Osteocyte (in vitro differentiated cells): Measurements from ENCODE around the gene METTL24. TPM values are rescaled to one million over a fixed set of nuclear protein-coding genes. Genes with fewer than 3 reads are reported as not detected.

Experiments used
- DNase-seq: peaks from one replicate; pipeline ENCODE4 v3.0.0; 2021; ENCODE audit warnings: mixed read lengths; ENCODE audit not compliant: unreplicated experiment; ENCODE audit errors: extremely low spot score
- H3K27ac Mint-ChIP-seq: one replicate; pipeline ENCODE4 v1.8.0; 2021; ENCODE audit warnings: mild to moderate bottlenecking, mixed read lengths; ENCODE audit not compliant: unreplicated experiment
- H3K27me3 Mint-ChIP-seq: one replicate; pipeline ENCODE4 v1.8.0; 2021; ENCODE audit warnings: mixed read lengths; ENCODE audit not compliant: unreplicated experiment
- H3K36me3 Mint-ChIP-seq: one replicate; pipeline ENCODE4 v1.8.0; 2021; ENCODE audit warnings: mixed read lengths; ENCODE audit not compliant: unreplicated experiment
- H3K4me1 Mint-ChIP-seq: one replicate; pipeline ENCODE4 v1.8.0; 2021; ENCODE audit warnings: mixed read lengths; ENCODE audit not compliant: unreplicated experiment
- H3K4me3 Mint-ChIP-seq: one replicate; pipeline ENCODE4 v1.8.0; 2021; ENCODE audit warnings: mild to moderate bottlenecking, moderate library complexity, mixed read lengths; ENCODE audit not compliant: unreplicated experiment
- H3K9me3 Mint-ChIP-seq: one replicate; pipeline ENCODE4 v1.8.0; 2021; ENCODE audit warnings: mixed read lengths; ENCODE audit not compliant: unreplicated experiment
- CTCF ChIP-seq: fragments of 200-600 bp; sonication (generic); IDR thresholded peaks from 2 replicates; pipeline ENCODE4 v1.5.0; 2021; ENCODE audit warnings: antibody characterized with exemption, mild to moderate bottlenecking, moderate library complexity
- total RNA-seq: library from RNA; stranded (reverse); gene quantifications from 2 replicates; pipeline ENCODE4 v1.2.1, GENCODE V29; 2021

Gene METTL24
- total RNA-seq, 1 donor from 2014 or later, result not detected

- DNase-seq, result no peak
- TF ChIP-seq CTCF, result no peak
- no peak overlapping the region for H3K27ac Mint-ChIP-seq
- H3K9me3 Mint-ChIP-seq, result no peaks in the 10 kb centered on the region
- H3K4me3 Mint-ChIP-seq, result no peak overlapping the region
- peaks cover 6% of the 10 kb centered on the region for H3K4me1 Mint-ChIP-seq
- no peaks in the 10 kb centered on the region for H3K27me3 Mint-ChIP-seq
- peaks cover 16% of the 10 kb centered on the region for H3K36me3 Mint-ChIP-seq
Observed at GRCh38 chr6:110232450-110232849, 125.7 kb downstream of the METTL24 start.

DNA sequence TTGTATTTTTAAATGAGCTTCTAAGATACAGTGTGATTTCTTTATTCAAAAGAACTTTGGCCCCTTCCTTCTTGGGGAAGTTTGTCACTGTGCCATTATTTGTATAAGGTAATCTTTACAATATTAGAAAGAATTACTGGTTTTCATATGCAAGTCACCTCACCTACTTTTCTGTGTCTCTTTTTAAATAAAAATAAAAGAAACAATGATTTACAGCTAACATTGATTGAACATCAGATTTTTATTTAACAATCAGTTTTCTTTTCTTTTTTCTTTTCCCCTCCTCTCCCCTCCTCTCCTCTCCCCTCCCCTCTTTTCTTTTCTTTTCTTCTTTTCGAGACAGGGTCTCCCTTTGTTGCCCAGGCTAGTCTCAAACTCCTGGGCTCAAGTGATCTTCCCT lies 131.9 kb downstream of the METTL24 start:
- no peak for TF ChIP-seq CTCF
- H3K9me3 Mint-ChIP-seq, result no peaks in the 10 kb centered on the region
- peaks cover 38% of the 10 kb centered on the region for H3K36me3 Mint-ChIP-seq
- H3K4me3 Mint-ChIP-seq, result no peak overlapping the region
- no peaks in the 10 kb centered on the region for H3K4me1 Mint-ChIP-seq
- H3K27me3 Mint-ChIP-seq, result no peaks in the 10 kb centered on the region
- no peak for DNase-seq
- H3K27ac Mint-ChIP-seq, result no peak overlapping the region

DNA sequence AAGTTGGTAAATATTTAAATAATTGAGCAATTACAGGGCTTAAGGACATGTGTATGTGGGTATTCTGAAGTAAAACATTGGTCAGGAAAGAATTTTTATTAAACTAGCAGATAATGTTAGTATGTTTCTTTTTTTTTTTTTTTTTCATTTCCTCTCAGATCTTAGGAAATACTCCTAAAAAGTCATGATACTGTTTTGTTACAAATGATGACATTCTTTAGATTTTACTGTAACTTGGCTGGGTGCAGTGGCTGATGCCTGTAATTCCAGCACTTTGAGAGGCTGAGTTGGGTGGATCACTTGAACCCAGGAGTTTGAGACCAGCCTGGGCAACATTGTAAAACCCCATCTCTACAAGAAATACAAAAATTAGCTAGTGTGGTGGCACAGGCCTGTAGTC lies 136.4 kb downstream of the METTL24 start:
- Mint-ChIP-seq H3K27ac (no peak overlapping the region), H3K27me3 (no peaks in the 10 kb centered on the region), H3K4me3 (no peak overlapping the region), H3K9me3 (no peaks in the 10 kb centered on the region), H3K4me1 (no peaks in the 10 kb centered on the region), H3K36me3 (peaks cover 46% of the 10 kb centered on the region)
- TF ChIP-seq CTCF, result no peak
- DNase-seq, result no peak

- no peaks in the 10 kb centered on the region for H3K9me3 Mint-ChIP-seq
- H3K36me3 Mint-ChIP-seq, result peaks cover 54% of the 10 kb centered on the region
- no peak overlapping the region for H3K4me3 Mint-ChIP-seq
- no peaks in the 10 kb centered on the region for H3K27me3 Mint-ChIP-seq
- TF ChIP-seq CTCF, result no peak
- no peaks in the 10 kb centered on the region for H3K4me1 Mint-ChIP-seq
- H3K27ac Mint-ChIP-seq, result no peak overlapping the region
- DNase-seq, result no peak
Observed at GRCh38 chr6:110217266-110217665, 140.9 kb downstream of the METTL24 start.

- no peak overlapping the region for H3K27ac Mint-ChIP-seq
- H3K27me3 Mint-ChIP-seq, result no peaks in the 10 kb centered on the region
- no peaks in the 10 kb centered on the region for H3K9me3 Mint-ChIP-seq
- TF ChIP-seq CTCF, result no peak
- DNase-seq, result no peak
- H3K36me3 Mint-ChIP-seq, result peaks cover 56% of the 10 kb centered on the region
- no peaks in the 10 kb centered on the region for H3K4me1 Mint-ChIP-seq
- no peak overlapping the region for H3K4me3 Mint-ChIP-seq
Observed at GRCh38 chr6:110216140-110216539, 142.0 kb downstream of the METTL24 start.
